HG03159 (cell line): Measurements from ENCODE around the gene RNASE12.
"Not testable (repeated sequence)": the region's sequence is repeated elsewhere in the genome, so short reads cannot be mapped to it uniquely, and the experiment has no call there.

Experiments used
- ATAC-seq: cut with Tn5 transposase; IDR thresholded peaks from one replicate; pipeline ENCODE4 v1.9.1; 2021; ENCODE audit warnings: mild to moderate bottlenecking, moderate library complexity; ENCODE audit not compliant: unreplicated experiment

The RNASE12 gene

GRCh38 chr14:20583908-20584307, 7.3 kb downstream of the RNASE12 start:
- no peak for ATAC-seq

- no peak for ATAC-seq
These were observed 8.0 kb downstream of the RNASE12 start for GRCh38 chr14:20583142-20583541.

GRCh38 chr14:20580242-20580641, 10.9 kb downstream of the RNASE12 start:
- no peak for ATAC-seq

GRCh38 chr14:20578784-20579502, 12.2 kb downstream of the RNASE12 start:
- ATAC-seq: no peak

- ATAC-seq: no peak
These were observed 12.9 kb downstream of the RNASE12 start for GRCh38 chr14:20578325-20578724.

- ATAC-seq: not testable (repeated sequence)
These were observed 18.7 kb downstream of the RNASE12 start for GRCh38 chr14:20572382-20572990.

GRCh38 chr14:20570720-20571119, 20.5 kb downstream of the RNASE12 start:
- ATAC-seq: not testable (repeated sequence)

- not testable (repeated sequence) for ATAC-seq
These were observed 21.3 kb downstream of the RNASE12 start for GRCh38 chr14:20569865-20570264.

- no peak for ATAC-seq
These were observed 22.1 kb downstream of the RNASE12 start for GRCh38 chr14:20569066-20569465.

GRCh38 chr14:20568393-20568792, 22.8 kb downstream of the RNASE12 start:
- ATAC-seq: no peak

GRCh38 chr14:20567199-20567598, 24.0 kb downstream of the RNASE12 start:
- ATAC-seq: not testable (repeated sequence)

- no peak for ATAC-seq
These were observed 26.6 kb downstream of the RNASE12 start for GRCh38 chr14:20564501-20564997.

- ATAC-seq: no peak
These were observed 27.2 kb downstream of the RNASE12 start for GRCh38 chr14:20563971-20564370.

- ATAC-seq: no peak
These were observed 30.2 kb downstream of the RNASE12 start, which contains the start of gene RNASE9 for GRCh38 chr14:20560961-20561360. TSS of gene RNASE9 (minus strand) at chr14:20561047.

- ATAC-seq: no peak
These were observed 31.7 kb downstream of the RNASE12 start for GRCh38 chr14:20559461-20559904.

GRCh38 chr14:20557212-20557542, 34.0 kb downstream of the RNASE12 start:
- ATAC-seq: no peak

GRCh38 chr14:20556500-20557211, 34.5 kb downstream of the RNASE12 start:
- ATAC-seq: no peak

- no peak for ATAC-seq
These were observed 35.3 kb downstream of the RNASE12 start for GRCh38 chr14:20555845-20556244.

- no peak for ATAC-seq
These were observed 38.2 kb downstream of the RNASE12 start for GRCh38 chr14:20553024-20553423.

- ATAC-seq: no peak
These were observed 39.6 kb downstream of the RNASE12 start for GRCh38 chr14:20551606-20552005.

- ATAC-seq: no peak
These were observed 40.2 kb downstream of the RNASE12 start for GRCh38 chr14:20550926-20551325.
